Fibroblast of the aortic adventitia (primary cell): ENCODE measurements around the gene PHF8. TPM values are rescaled to one million over a fixed set of nuclear protein-coding genes. Genes with fewer than 3 reads are reported as not detected.

ENCODE experiments used
- DNase-seq: peaks from one replicate; pipeline ENCODE4 v3.0.0-alpha.2; 2010; ENCODE audit warnings: low read depth
- H3K4me3 ChIP-seq: 2 replicates; pipeline ENCODE4 v1.5.1; 2011; ENCODE audit warnings: low read depth, mild to moderate bottlenecking, control low read depth, low read length, moderate library complexity
- total RNA-seq: library from RNA; depleted of rRNA; stranded (reverse); fragments of >200 nt; gene quantifications from 2 replicates; pipeline ENCODE4 v1.2.3, GENCODE V29; 2012; ENCODE audit warnings: low replicate concordance
- TF ChIP-seq, protein P1 (sequence below): IDR thresholded peaks from 2 replicates; pipeline ENCODE4 v1.5.1; 2011; ENCODE audit warnings: mild to moderate bottlenecking, low read length, control low read depth, inconsistent platforms; ENCODE audit not compliant: insufficient read depth

PHF8 gene
- total RNA-seq, 1 donor, result 13.8 TPM

DNA sequence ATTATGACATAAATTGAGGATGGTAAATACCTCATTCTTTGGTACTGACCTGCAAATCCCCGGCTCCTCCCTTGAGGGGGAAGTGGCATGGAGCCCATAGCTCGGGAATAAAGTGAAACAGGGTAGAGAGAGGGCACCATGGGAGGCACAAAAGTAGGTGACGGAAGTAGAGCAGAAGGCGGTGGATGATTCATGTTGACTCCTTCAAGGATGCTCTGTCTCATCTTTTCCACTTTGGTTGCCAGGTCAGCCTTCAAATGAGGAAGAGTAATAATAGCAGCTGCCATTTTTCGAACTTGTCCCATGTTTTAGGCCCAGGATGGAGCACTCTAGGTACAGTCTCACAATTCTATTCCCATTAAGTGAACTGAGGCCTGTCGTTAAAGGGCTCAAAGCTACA, 41.4 kb upstream of the PHF8 start:
- no peak overlapping the region for H3K4me3 ChIP-seq
- DNase-seq, result no peak
- TF ChIP-seq, protein P1, sequence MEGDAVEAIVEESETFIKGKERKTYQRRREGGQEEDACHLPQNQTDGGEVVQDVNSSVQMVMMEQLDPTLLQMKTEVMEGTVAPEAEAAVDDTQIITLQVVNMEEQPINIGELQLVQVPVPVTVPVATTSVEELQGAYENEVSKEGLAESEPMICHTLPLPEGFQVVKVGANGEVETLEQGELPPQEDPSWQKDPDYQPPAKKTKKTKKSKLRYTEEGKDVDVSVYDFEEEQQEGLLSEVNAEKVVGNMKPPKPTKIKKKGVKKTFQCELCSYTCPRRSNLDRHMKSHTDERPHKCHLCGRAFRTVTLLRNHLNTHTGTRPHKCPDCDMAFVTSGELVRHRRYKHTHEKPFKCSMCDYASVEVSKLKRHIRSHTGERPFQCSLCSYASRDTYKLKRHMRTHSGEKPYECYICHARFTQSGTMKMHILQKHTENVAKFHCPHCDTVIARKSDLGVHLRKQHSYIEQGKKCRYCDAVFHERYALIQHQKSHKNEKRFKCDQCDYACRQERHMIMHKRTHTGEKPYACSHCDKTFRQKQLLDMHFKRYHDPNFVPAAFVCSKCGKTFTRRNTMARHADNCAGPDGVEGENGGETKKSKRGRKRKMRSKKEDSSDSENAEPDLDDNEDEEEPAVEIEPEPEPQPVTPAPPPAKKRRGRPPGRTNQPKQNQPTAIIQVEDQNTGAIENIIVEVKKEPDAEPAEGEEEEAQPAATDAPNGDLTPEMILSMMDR, result no peak

DNA sequence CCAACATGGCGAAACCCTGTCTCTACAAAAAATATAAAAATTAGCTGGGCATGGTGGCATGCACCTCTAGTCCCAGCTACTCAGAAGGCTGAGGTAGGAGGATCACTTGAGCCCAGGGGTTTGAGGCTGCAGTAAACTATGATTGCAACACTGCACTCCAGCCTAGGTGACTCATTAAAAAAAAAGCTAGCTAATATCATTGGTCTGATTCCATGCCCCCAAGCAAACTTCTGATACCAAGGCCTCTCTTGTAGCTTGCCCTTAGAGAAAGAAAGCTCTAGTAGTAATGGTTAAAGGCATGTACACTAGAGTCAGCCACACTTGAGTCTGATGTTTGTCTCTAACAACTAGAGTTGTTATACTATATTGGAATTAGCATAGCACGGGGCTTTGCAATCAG, 32.6 kb upstream of the PHF8 start:
- H3K4me3 ChIP-seq, result no peak overlapping the region
- peak; percentile 45 for DNase-seq
- TF ChIP-seq, protein P1, result no peak

DNA sequence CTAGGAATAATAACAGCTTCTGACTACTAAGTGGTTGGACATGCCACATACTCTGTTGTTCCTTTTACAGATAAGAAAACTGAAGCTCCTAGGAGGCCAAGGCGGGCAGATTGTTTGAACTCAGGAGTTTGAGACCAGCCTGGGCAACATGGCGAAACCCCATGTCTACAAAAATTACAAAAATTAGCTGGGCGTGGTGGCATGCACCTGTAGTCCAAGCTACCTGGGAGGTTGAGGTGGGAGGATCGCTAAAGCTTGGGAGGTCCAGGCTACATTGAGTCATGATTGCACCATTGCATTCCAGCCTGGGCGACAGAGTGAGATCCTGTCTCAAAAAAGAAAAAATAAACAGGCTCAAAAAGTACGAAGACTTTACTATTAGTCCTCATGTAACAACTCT, 30.6 kb upstream of the PHF8 start:
- no peak for DNase-seq
- no peak overlapping the region for H3K4me3 ChIP-seq
- TF ChIP-seq, protein P1, result no peak

DNA sequence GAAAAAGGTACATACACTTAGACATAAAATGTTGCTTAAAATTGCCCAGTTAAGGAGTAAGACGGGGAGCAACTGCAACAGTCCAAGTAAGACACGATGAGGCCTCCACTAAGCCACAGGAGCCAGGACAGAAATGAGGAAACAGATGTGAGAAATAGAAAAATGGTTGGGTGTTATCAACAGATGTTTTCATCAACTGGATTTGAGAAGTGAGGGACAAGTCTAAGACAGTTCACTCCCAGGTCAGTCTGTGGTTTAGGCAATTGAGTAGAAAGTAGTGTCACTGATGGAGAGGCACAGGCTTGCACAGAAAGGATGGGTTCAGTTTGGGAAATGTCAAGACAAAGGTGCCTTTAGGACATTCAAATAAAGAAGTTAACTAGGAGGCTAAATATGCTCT, 23.5 kb upstream of the PHF8 start:
- no peak overlapping the region for H3K4me3 ChIP-seq
- no peak for DNase-seq
- TF ChIP-seq, protein P1, result no peak

DNA sequence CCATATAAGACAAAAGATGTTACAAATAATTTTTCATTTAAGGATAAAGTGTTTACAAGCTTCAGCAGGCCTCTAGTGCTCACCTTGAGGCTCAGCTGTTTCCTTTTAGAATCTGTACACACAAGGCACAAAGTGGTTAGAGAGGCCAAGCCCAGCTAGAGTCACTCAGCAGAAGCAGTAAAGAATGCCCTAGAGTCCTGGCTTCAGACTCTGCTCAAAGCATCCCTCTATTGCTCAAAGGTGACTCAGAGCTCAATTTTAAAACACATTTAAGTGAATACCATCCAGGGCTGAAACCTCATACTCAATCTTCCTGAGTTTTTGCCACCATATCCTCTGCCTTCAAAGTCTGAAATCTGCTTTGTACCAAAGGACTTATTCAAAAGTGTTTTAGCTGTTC, 22.6 kb upstream of the PHF8 start:
- DNase-seq, result peak; percentile 56
- H3K4me3 ChIP-seq, result no peak overlapping the region
- TF ChIP-seq, protein P1, result no peak

DNA sequence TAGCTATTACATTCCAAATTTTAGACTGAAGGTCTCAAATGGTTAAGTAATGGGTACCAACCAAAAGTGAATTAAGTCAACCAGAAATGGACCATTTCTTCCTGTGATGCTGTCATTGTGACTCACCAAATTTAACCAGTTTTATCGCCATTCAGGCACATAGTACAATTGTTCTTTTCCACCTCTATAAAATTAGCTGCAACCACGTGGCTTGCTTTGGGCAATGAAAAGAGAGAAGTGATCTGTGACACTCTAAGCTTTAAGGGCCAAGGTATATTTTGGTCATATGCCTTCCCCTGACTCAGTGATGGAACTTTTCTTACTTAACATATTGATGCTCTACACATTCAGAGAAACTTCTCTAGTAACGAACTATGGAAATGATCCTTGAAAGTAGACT, 20.3 kb upstream of the PHF8 start:
- TF ChIP-seq, protein P1, result no peak
- no peak overlapping the region for H3K4me3 ChIP-seq
- DNase-seq, result no peak

DNA sequence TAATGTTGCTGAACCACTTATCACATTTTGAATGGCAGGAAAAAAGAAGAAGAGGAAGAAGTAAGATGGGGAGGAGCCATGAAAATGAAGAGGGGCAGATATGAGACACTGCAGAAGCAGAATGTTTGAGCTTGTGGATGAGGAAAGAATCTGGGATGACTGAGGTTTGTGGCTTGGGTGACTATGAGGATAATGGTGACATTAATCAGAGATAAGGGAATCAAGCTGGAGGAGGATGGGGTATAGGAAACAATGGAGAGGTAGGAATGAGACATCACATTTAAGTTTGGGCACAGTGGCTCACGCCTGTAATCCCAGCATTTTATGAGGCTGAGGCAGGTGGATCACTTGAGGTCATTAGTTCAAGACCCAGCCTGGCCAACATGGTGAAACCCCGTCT, 19.1 kb upstream of the PHF8 start:
- H3K4me3 ChIP-seq, result no peak overlapping the region
- TF ChIP-seq, protein P1, result no peak
- no peak for DNase-seq
